ENCODE data around the gene DAAM2. TPM values are rescaled to one million over a fixed set of nuclear protein-coding genes. Genes with fewer than 3 reads are reported as not detected.

The DAAM2 gene
- polyA plus RNA-seq, 1 of the 3 experiments (the other 2 are of a cell fraction): 0.20 TPM

DNA sequence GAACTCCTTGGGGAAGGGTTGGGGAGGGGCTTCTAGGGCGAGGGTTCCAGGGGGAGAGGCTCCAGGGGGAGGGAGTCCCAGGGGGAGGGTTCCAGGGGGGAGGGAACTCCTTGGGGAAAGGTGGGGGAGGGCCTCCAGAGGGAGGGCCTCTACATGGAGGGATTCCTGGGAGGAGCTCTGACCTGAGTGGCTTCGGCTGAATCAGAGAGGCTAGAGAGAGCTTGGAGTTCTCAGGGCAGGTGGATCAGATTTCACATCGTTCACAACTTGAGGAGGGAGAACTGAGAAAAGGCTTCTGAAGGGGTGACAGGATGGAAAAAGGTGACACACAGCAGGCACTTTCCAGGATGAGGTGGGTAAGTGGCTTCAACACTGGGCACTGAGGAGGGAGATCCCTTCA is 49.1 kb downstream of the DAAM2 start (continued):
- TF ChIP-seq EP300 (IDR thresholded peaks at IDR 0.05; ENCODE audit: borderline replicate concordance in 1 of 2, low read depth in 1 of 2, low read length in 1 of 2) (no peak), ELF1 (IDR thresholded peaks at IDR 0.05) (no peak)
- TF ChIP-seq, protein P1, sequence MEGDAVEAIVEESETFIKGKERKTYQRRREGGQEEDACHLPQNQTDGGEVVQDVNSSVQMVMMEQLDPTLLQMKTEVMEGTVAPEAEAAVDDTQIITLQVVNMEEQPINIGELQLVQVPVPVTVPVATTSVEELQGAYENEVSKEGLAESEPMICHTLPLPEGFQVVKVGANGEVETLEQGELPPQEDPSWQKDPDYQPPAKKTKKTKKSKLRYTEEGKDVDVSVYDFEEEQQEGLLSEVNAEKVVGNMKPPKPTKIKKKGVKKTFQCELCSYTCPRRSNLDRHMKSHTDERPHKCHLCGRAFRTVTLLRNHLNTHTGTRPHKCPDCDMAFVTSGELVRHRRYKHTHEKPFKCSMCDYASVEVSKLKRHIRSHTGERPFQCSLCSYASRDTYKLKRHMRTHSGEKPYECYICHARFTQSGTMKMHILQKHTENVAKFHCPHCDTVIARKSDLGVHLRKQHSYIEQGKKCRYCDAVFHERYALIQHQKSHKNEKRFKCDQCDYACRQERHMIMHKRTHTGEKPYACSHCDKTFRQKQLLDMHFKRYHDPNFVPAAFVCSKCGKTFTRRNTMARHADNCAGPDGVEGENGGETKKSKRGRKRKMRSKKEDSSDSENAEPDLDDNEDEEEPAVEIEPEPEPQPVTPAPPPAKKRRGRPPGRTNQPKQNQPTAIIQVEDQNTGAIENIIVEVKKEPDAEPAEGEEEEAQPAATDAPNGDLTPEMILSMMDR (IDR thresholded peaks at IDR 0.05): no peak

DNA sequence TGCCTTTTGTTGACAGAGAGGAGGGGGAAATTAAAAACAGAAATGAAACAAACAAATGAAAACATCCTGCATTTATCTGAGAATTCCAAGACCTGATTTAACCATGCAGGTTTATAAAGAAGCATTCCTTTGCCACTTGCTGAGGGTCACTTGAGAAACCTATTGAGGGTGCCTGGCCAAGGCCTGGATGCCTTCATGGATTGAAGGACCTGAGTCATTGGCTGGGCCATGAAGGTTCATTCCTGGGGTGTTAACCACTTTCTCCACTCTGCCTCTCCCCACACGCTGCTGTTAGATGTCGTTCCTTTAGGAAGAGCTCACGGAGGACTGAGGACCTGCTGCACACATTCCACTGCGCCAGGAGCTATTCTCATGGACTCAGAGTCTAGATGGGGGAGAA is 49.7 kb downstream of the DAAM2 start:
- Histone ChIP-seq H3K9me2 (no peaks in the 10 kb centered on the region), H3K27ac (ENCODE audit: low read depth in 2 of 2, low read length in 1 of 2) (no peak overlapping the region), H3K4me2 (no peak overlapping the region), H4K20me1 (ENCODE audit: insufficient read depth) (no peaks in the 10 kb centered on the region), H3K9me3 (no peaks in the 10 kb centered on the region), H3K4me3 (ENCODE audit: low read depth in 2 of 2, low read length in 1 of 2) (no peak overlapping the region), H3K4me1 (ENCODE audit: control insufficient read depth in 1 of 2, insufficient read depth in 2 of 2, low read depth in 1 of 2, low read length in 1 of 2) (no peaks in the 10 kb centered on the region; a peak in 1 of 4 replicates), H3F3A (replicated peaks; ENCODE audit: insufficient read depth) (no peaks in the 10 kb centered on the region), H3K79me2 (ENCODE audit: insufficient read depth) (no peaks in the 10 kb centered on the region), H3K27me3 (ENCODE audit: insufficient read depth) (no peaks in the 10 kb centered on the region), H3K36me3 (replicated peaks in 1 of 2; ENCODE audit: control insufficient read depth in 1 of 2, insufficient read depth in 2 of 2, low read length in 1 of 2) (no peaks in the 10 kb centered on the region), H2AFZ (ENCODE audit: low read depth) (no peak overlapping the region), H3K9ac (no peak overlapping the region)
- ChIA-PET POLR2A (no interaction called here), CTCF (interaction anchor here (0.9 to 1.7 kb wide), 2 partner anchors 12 to 479 kb away, joined by 3 to 4 read pairs; no protein-coding TSS in a partner anchor)
- WGBS (ENCODE audit: low lambda C conversion rate): 82% methylated on average over 4 of the region's 4 CpGs
- DNase-seq: no peak
- TF ChIP-seq, protein P2, sequence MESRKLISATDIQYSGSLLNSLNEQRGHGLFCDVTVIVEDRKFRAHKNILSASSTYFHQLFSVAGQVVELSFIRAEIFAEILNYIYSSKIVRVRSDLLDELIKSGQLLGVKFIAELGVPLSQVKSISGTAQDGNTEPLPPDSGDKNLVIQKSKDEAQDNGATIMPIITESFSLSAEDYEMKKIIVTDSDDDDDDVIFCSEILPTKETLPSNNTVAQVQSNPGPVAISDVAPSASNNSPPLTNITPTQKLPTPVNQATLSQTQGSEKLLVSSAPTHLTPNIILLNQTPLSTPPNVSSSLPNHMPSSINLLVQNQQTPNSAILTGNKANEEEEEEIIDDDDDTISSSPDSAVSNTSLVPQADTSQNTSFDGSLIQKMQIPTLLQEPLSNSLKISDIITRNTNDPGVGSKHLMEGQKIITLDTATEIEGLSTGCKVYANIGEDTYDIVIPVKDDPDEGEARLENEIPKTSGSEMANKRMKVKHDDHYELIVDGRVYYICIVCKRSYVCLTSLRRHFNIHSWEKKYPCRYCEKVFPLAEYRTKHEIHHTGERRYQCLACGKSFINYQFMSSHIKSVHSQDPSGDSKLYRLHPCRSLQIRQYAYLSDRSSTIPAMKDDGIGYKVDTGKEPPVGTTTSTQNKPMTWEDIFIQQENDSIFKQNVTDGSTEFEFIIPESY (IDR thresholded peaks at IDR 0.05; ENCODE audit: borderline replicate concordance, low read depth): no peak
- TF ChIP-seq RXRA (IDR thresholded peaks at IDR 0.05; ENCODE audit: borderline replicate concordance, low read depth) (no peak), RAD21 (IDR thresholded peaks at IDR 0.05; ENCODE audit: low read length) (no peak), GATA2 (CRISPR knock-in tag; IDR thresholded peaks at IDR 0.05) (no peak), GABPA (IDR thresholded peaks at IDR 0.05; ENCODE audit: low read depth) (no peak), FOSL2 (IDR thresholded peaks at IDR 0.05; ENCODE audit: borderline replicate concordance, low read depth) (no peak), EZH2phosphoT487 (IDR thresholded peaks at IDR 0.05; ENCODE audit: borderline replicate concordance, low read depth) (no peak), RFX5 (IDR thresholded peaks at IDR 0.05; ENCODE audit: low read length) (no peak), MXI1 (IDR thresholded peaks at IDR 0.05; ENCODE audit: low read depth, low read length) (no peak), NRF1 (IDR thresholded peaks at IDR 0.05; ENCODE audit: low read depth, low read length) (no peak), SIN3A (IDR thresholded peaks at IDR 0.05; ENCODE audit: borderline replicate concordance, low read depth, low read length) (no peak), TEAD4 (IDR thresholded peaks at IDR 0.05; ENCODE audit: borderline replicate concordance, insufficient read depth) (no peak), POLR2AphosphoS5 (IDR thresholded peaks at IDR 0.05; ENCODE audit: low read depth, low read length) (no peak), EP300 (IDR thresholded peaks at IDR 0.05; ENCODE audit: borderline replicate concordance in 1 of 2, low read depth in 1 of 2, low read length in 1 of 2) (no peak), SMC3 (IDR thresholded peaks at IDR 0.05; ENCODE audit: low read depth, low read length) (no peak)
- TF ChIP-seq, protein P3, sequence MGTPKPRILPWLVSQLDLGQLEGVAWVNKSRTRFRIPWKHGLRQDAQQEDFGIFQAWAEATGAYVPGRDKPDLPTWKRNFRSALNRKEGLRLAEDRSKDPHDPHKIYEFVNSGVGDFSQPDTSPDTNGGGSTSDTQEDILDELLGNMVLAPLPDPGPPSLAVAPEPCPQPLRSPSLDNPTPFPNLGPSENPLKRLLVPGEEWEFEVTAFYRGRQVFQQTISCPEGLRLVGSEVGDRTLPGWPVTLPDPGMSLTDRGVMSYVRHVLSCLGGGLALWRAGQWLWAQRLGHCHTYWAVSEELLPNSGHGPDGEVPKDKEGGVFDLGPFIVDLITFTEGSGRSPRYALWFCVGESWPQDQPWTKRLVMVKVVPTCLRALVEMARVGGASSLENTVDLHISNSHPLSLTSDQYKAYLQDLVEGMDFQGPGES (IDR thresholded peaks at IDR 0.05; ENCODE audit: low read depth, low read length): no peak
- TF ChIP-seq, protein P4, sequence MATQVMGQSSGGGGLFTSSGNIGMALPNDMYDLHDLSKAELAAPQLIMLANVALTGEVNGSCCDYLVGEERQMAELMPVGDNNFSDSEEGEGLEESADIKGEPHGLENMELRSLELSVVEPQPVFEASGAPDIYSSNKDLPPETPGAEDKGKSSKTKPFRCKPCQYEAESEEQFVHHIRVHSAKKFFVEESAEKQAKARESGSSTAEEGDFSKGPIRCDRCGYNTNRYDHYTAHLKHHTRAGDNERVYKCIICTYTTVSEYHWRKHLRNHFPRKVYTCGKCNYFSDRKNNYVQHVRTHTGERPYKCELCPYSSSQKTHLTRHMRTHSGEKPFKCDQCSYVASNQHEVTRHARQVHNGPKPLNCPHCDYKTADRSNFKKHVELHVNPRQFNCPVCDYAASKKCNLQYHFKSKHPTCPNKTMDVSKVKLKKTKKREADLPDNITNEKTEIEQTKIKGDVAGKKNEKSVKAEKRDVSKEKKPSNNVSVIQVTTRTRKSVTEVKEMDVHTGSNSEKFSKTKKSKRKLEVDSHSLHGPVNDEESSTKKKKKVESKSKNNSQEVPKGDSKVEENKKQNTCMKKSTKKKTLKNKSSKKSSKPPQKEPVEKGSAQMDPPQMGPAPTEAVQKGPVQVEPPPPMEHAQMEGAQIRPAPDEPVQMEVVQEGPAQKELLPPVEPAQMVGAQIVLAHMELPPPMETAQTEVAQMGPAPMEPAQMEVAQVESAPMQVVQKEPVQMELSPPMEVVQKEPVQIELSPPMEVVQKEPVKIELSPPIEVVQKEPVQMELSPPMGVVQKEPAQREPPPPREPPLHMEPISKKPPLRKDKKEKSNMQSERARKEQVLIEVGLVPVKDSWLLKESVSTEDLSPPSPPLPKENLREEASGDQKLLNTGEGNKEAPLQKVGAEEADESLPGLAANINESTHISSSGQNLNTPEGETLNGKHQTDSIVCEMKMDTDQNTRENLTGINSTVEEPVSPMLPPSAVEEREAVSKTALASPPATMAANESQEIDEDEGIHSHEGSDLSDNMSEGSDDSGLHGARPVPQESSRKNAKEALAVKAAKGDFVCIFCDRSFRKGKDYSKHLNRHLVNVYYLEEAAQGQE (IDR thresholded peaks at IDR 0.05; ENCODE audit: low read depth, low read length): no peak
- TF ChIP-seq, protein P5, sequence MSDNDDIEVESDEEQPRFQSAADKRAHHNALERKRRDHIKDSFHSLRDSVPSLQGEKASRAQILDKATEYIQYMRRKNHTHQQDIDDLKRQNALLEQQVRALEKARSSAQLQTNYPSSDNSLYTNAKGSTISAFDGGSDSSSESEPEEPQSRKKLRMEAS (IDR thresholded peaks at IDR 0.05; ENCODE audit: low read depth): no peak
- TF ChIP-seq, protein P1 (IDR thresholded peaks at IDR 0.05): no peak
